WERI-Rb-1 (cell line): ENCODE results near the gene HDAC4.

Experiments
- DNase-seq: peaks from one replicate; pipeline ENCODE4 v3.0.0-alpha.2; 2020
- H3K27ac ChIP-seq: fragments of 250-450 bp; sonication (Bioruptor Pico); 2 replicates; pipeline ENCODE4 v1.5.1; 2020; ENCODE audit warnings: mild to moderate bottlenecking, moderate library complexity
- H3K27me3 ChIP-seq: fragments of 250-450 bp; sonication (Bioruptor Pico); 2 replicates; pipeline ENCODE4 v1.5.1; 2021; ENCODE audit warnings: mild to moderate bottlenecking, low read depth, moderate library complexity; ENCODE audit not compliant: insufficient read depth, severe bottlenecking
- H3K36me3 ChIP-seq: fragments of 250-450 bp; sonication (Bioruptor Pico); 2 replicates; pipeline ENCODE4 v1.5.1; 2020; ENCODE audit warnings: mild to moderate bottlenecking, moderate library complexity
- H3K4me3 ChIP-seq: 2 replicates; pipeline ENCODE4 v1.5.1; 2011; ENCODE audit warnings: low read depth, mild to moderate bottlenecking, control low read depth, low read length
- H3K9me3 ChIP-seq: fragments of 250-450 bp; sonication (Bioruptor Pico); 2 replicates; pipeline ENCODE4 v1.5.1; 2021; ENCODE audit warnings: mild to moderate bottlenecking, moderate library complexity; ENCODE audit not compliant: severe bottlenecking
- CTCF ChIP-seq: IDR thresholded peaks from 2 replicates; pipeline ENCODE4 v1.5.1; 2011; ENCODE audit warnings: low read depth, mild to moderate bottlenecking, control low read depth, inconsistent platforms, low read length

HDAC4 gene

GRCh38 chr2:239122421-239123110 is 278.3 kb downstream of the HDAC4 start:
- Histone ChIP-seq H3K27me3 (no peaks in the 10 kb centered on the region), H3K4me3 (no peak overlapping the region), H3K27ac (no peak overlapping the region), H3K36me3 (peaks cover 8% of the 10 kb centered on the region), H3K9me3 (no peaks in the 10 kb centered on the region)
- no peak for DNase-seq
- TF ChIP-seq CTCF, result no peak

- Histone ChIP-seq H3K36me3 (peaks cover 8% of the 10 kb centered on the region), H3K9me3 (no peaks in the 10 kb centered on the region), H3K27ac (no peak overlapping the region), H3K27me3 (no peaks in the 10 kb centered on the region), H3K4me3 (no peak overlapping the region)
- no peak for TF ChIP-seq CTCF
- DNase-seq, result no peak
Measured at GRCh38 chr2:239121600-239122012, 279.2 kb downstream of the HDAC4 start.

GRCh38 chr2:239120664-239121063 is 280.2 kb downstream of the HDAC4 start:
- no peaks in the 10 kb centered on the region for H3K9me3 ChIP-seq
- H3K27ac ChIP-seq, result no peak overlapping the region
- no peak for DNase-seq

GRCh38 chr2:239119346-239120126 is 281.3 kb downstream of the HDAC4 start:
- DNase-seq, result no peak
- no peak overlapping the region for H3K4me3 ChIP-seq
- no peak for TF ChIP-seq CTCF
- H3K27me3 ChIP-seq, result no peaks in the 10 kb centered on the region
- no peak overlapping the region for H3K27ac ChIP-seq
- H3K9me3 ChIP-seq, result no peaks in the 10 kb centered on the region
- H3K36me3 ChIP-seq, result no peaks in the 10 kb centered on the region; the same call in 1 of the 2 replicates

More at GRCh38 chr2:239120664-239121063, 280.2 kb downstream of the HDAC4 start:
- Histone ChIP-seq H3K4me3 (no peak overlapping the region), H3K36me3 (peaks cover 7% of the 10 kb centered on the region), H3K27me3 (no peaks in the 10 kb centered on the region)
- TF ChIP-seq CTCF, result no peak

GRCh38 chr2:239118675-239119211 is 282.1 kb downstream of the HDAC4 start:
- Histone ChIP-seq H3K27ac (no peak overlapping the region), H3K9me3 (no peaks in the 10 kb centered on the region), H3K36me3 (no peaks in the 10 kb centered on the region), H3K27me3 (no peaks in the 10 kb centered on the region), H3K4me3 (no peak overlapping the region)
- no peak for DNase-seq
- TF ChIP-seq CTCF, result no peak
